Astrocyte (in vitro differentiated cells and primary cell): ENCODE measurements around the gene CDRT4. TPM values are rescaled to one million over a fixed set of nuclear protein-coding genes. Genes with fewer than 3 reads are reported as not detected.

Experiments
- DNase-seq: peaks from one replicate; pipeline ENCODE4 v3.0.0-alpha.2; 2010; ENCODE audit warnings: low read depth
- FAIRE-seq: peaks from 2 replicates; lab custom pipeline; 2011; peaks lifted over from hg19 to GRCh38; lab: Jason Lieb, UNC
- H2AFZ ChIP-seq: 2 replicates; pipeline ENCODE4 v1.6.0; 2012; ENCODE audit warnings: low read depth, low read length, inconsistent platforms
- H3K27ac ChIP-seq: 2 replicates; pipeline ENCODE4 v1.5.1; 2011; ENCODE audit warnings: low read depth, low read length, inconsistent platforms
- H3K27me3 ChIP-seq: 2 replicates; pipeline ENCODE4 v1.6.0; 2011; ENCODE audit warnings: low read length, inconsistent platforms; ENCODE audit not compliant: insufficient read depth
- H3K36me3 ChIP-seq: 2 replicates; pipeline ENCODE4 v1.5.1; 2011; ENCODE audit warnings: low read length, inconsistent platforms; ENCODE audit not compliant: insufficient read depth
- H3K4me1 ChIP-seq: 2 replicates; pipeline ENCODE4 v1.5.1; 2011; ENCODE audit warnings: low read length, inconsistent platforms; ENCODE audit not compliant: insufficient read depth
- H3K4me2 ChIP-seq: 2 replicates; pipeline ENCODE4 v1.6.0; 2012; ENCODE audit warnings: low read length, inconsistent platforms
- H3K4me3 ChIP-seq: 2 replicates; pipeline ENCODE4 v1.5.1; 2011; ENCODE audit warnings: low read depth, mild to moderate bottlenecking, low read length, inconsistent platforms; ENCODE audit not compliant: insufficient read depth
- H3K79me2 ChIP-seq: 2 replicates; pipeline ENCODE4 v1.6.0; 2012; ENCODE audit warnings: mild to moderate bottlenecking, low read length, inconsistent platforms; ENCODE audit not compliant: insufficient read depth
- H3K9ac ChIP-seq: 2 replicates; pipeline ENCODE4 v1.6.0; 2012; ENCODE audit warnings: mild to moderate bottlenecking, low read length, inconsistent platforms
- H3K9me3 ChIP-seq: 2 replicates; pipeline ENCODE4 v1.5.1; 2012; ENCODE audit warnings: low read depth, mild to moderate bottlenecking, low read length, inconsistent platforms; ENCODE audit not compliant: insufficient read depth
- H4K20me1 ChIP-seq: 2 replicates; pipeline ENCODE4 v1.6.0; 2012; ENCODE audit warnings: low read length, inconsistent platforms; ENCODE audit not compliant: insufficient read depth
- H3K27ac Mint-ChIP-seq: one replicate; pipeline ENCODE4 v1.8.0; 2021; ENCODE audit warnings: mild to moderate bottlenecking, mixed read lengths; ENCODE audit not compliant: unreplicated experiment
- H3K27me3 Mint-ChIP-seq: one replicate; pipeline ENCODE4 v1.8.0; 2021; ENCODE audit warnings: low read depth, mixed read lengths; ENCODE audit not compliant: unreplicated experiment
- H3K36me3 Mint-ChIP-seq: one replicate; pipeline ENCODE4 v1.8.0; 2021; ENCODE audit warnings: low read depth, mixed read lengths; ENCODE audit not compliant: unreplicated experiment
- H3K4me1 Mint-ChIP-seq: one replicate; pipeline ENCODE4 v1.8.0; 2021; ENCODE audit warnings: low read depth, mixed read lengths; ENCODE audit not compliant: unreplicated experiment
- H3K4me3 Mint-ChIP-seq: one replicate; pipeline ENCODE4 v1.8.0; 2021; ENCODE audit warnings: mild to moderate bottlenecking, moderate library complexity, mixed read lengths; ENCODE audit not compliant: unreplicated experiment
- H3K9me3 Mint-ChIP-seq: one replicate; pipeline ENCODE4 v1.8.0; 2021; ENCODE audit warnings: mild to moderate bottlenecking, mixed read lengths; ENCODE audit not compliant: unreplicated experiment
- CTCF ChIP-seq: IDR thresholded peaks from 2 replicates; pipeline ENCODE4 v1.5.1; 2011; ENCODE audit warnings: low read depth, mild to moderate bottlenecking, inconsistent platforms, low read length, moderate library complexity; ENCODE audit not compliant: insufficient read depth
- EZH2 ChIP-seq: IDR thresholded peaks from 2 replicates; pipeline ENCODE4 v1.6.1; 2012; ENCODE audit warnings: mild to moderate bottlenecking, low read length, inconsistent platforms; ENCODE audit not compliant: insufficient read depth
- total RNA-seq: library from RNA; stranded (reverse); gene quantifications from 2 replicates; pipeline ENCODE4 v1.2.1, GENCODE V29; 2021

Gene CDRT4
- total RNA-seq, 1 donor from 2014 or later: 8.8 TPM

GRCh38 chr17:15397620-15398019 lies 69.8 kb downstream of the CDRT4 start:
- peak overlapping the region; percentile 79 for H3K4me2 ChIP-seq
- Mint-ChIP-seq H3K4me1 (peaks cover 17% of the 10 kb centered on the region), H3K27me3 (no peaks in the 10 kb centered on the region)

GRCh38 chr17:15395091-15395490 lies 72.3 kb downstream of the CDRT4 start:
- H3K36me3 ChIP-seq: no peaks in the 10 kb centered on the region
- no peak overlapping the region for H3K27ac ChIP-seq
- H3K27me3 ChIP-seq: no peaks in the 10 kb centered on the region
- H3K4me1 ChIP-seq: peaks cover 29% of the 10 kb centered on the region
- TF ChIP-seq CTCF: no peak
- TF ChIP-seq EZH2: no peak
- H3K4me3 ChIP-seq: no peak overlapping the region
- no peak overlapping the region for H3K4me2 ChIP-seq
- no peak for FAIRE-seq
- H3K36me3 Mint-ChIP-seq: peaks cover 1% of the 10 kb centered on the region
- H3K9me3 ChIP-seq: no peaks in the 10 kb centered on the region
- no peak overlapping the region for H2AFZ ChIP-seq
- peaks cover 10% of the 10 kb centered on the region for H3K9me3 Mint-ChIP-seq
- H4K20me1 ChIP-seq: no peaks in the 10 kb centered on the region
- H3K27ac Mint-ChIP-seq: no peak overlapping the region
- H3K9ac ChIP-seq: no peak overlapping the region
- H3K4me1 Mint-ChIP-seq: peaks cover 17% of the 10 kb centered on the region
- peaks cover 2% of the 10 kb centered on the region for H3K27me3 Mint-ChIP-seq
- H3K4me3 Mint-ChIP-seq: no peak overlapping the region
- no peaks in the 10 kb centered on the region for H3K79me2 ChIP-seq
- no peak for DNase-seq

More at GRCh38 chr17:15397620-15398019, 69.8 kb downstream of the CDRT4 start:
- no peaks in the 10 kb centered on the region for H4K20me1 ChIP-seq
- Mint-ChIP-seq H3K27ac (no peak overlapping the region), H3K36me3 (no peaks in the 10 kb centered on the region), H3K4me3 (no peak overlapping the region), H3K9me3 (peaks cover 3% of the 10 kb centered on the region)
- no peak overlapping the region for H3K9ac ChIP-seq
- FAIRE-seq (peak; percentile 9), DNase-seq (no peak)
- H3K4me1 ChIP-seq: peaks cover 22% of the 10 kb centered on the region
- no peaks in the 10 kb centered on the region for H3K27me3 ChIP-seq
- H3K27ac ChIP-seq: no peak overlapping the region
- no peaks in the 10 kb centered on the region for H3K36me3 ChIP-seq
- H3K79me2 ChIP-seq: no peaks in the 10 kb centered on the region
- H3K9me3 ChIP-seq: no peaks in the 10 kb centered on the region
- no peak overlapping the region for H2AFZ ChIP-seq
- TF ChIP-seq EZH2 (no peak), CTCF (no peak)
- H3K4me3 ChIP-seq: no peak overlapping the region

GRCh38 chr17:15393414-15393813 lies 74.0 kb downstream of the CDRT4 start:
- Histone ChIP-seq H4K20me1 (no peaks in the 10 kb centered on the region), H3K4me1 (peaks cover 18% of the 10 kb centered on the region), H2AFZ (no peak overlapping the region), H3K27me3 (no peaks in the 10 kb centered on the region), H3K9ac (no peak overlapping the region), H3K36me3 (no peaks in the 10 kb centered on the region), H3K4me3 (no peak overlapping the region), H3K79me2 (no peaks in the 10 kb centered on the region), H3K27ac (no peak overlapping the region), H3K4me2 (no peak overlapping the region), H3K9me3 (no peaks in the 10 kb centered on the region)
- no peak overlapping the region for H3K27ac Mint-ChIP-seq
- peaks cover 2% of the 10 kb centered on the region for H3K27me3 Mint-ChIP-seq
- H3K4me3 Mint-ChIP-seq: no peak overlapping the region
- TF ChIP-seq EZH2 (no peak), CTCF (no peak)
- peaks cover 18% of the 10 kb centered on the region for H3K9me3 Mint-ChIP-seq
- H3K36me3 Mint-ChIP-seq: peaks cover 1% of the 10 kb centered on the region
- FAIRE-seq (no peak), DNase-seq (no peak)
- H3K4me1 Mint-ChIP-seq: peaks cover 9% of the 10 kb centered on the region
